MCF 10A (cell line): Measurements from ENCODE around the gene PSMC5. TPM values are rescaled to one million over a fixed set of nuclear protein-coding genes. Genes with fewer than 3 reads are reported as not detected.

Experiments
- BruUV-seq: library from RNA; stranded (reverse); fragments of 400-500 nt; replicated peaks from 2 replicates; lab custom pipeline; 2021; lab: Mats Ljungman, UMichigan
- CTCF ChIA-PET: fragments of 300-600 bp; sonication (Branson Sonifier 250); formaldehyde crosslinking; extraction: SDS; loops from one replicate; lab custom pipeline; 2021; ENCODE audit warnings: antibody characterized with exemption, inconsistent platforms; lab: Yijun Ruan, JAX
- POLR2A ChIA-PET: fragments of 300-600, 350-650 bp; sonication (Branson Sonifier 250); formaldehyde crosslinking; extraction: SDS; loops from one replicate; lab custom pipeline; 2020; ENCODE audit warnings: antibody characterized with exemption, inconsistent platforms; lab: Yijun Ruan, JAX
- DNase-seq: peaks from one replicate; pipeline ENCODE4 v3.0.0-alpha.2; 2018; ENCODE audit not compliant: unreplicated experiment
- H3K27ac Mint-ChIP-seq: one replicate; pipeline ENCODE4 v1.8.0; 2022; ENCODE audit warnings: mild to moderate bottlenecking, low read depth, mixed read lengths; ENCODE audit not compliant: unreplicated experiment
- H3K27me3 Mint-ChIP-seq: one replicate; pipeline ENCODE4 v1.8.0; 2022; ENCODE audit warnings: mixed read lengths; ENCODE audit not compliant: insufficient read depth, unreplicated experiment
- H3K36me3 Mint-ChIP-seq: one replicate; pipeline ENCODE4 v1.8.0; 2022; ENCODE audit warnings: mild to moderate bottlenecking, moderate library complexity, mixed read lengths; ENCODE audit not compliant: insufficient read depth, unreplicated experiment
- H3K4me1 Mint-ChIP-seq: one replicate; pipeline ENCODE4 v1.8.0; 2022; ENCODE audit warnings: mixed read lengths; ENCODE audit not compliant: insufficient read depth, unreplicated experiment
- H3K4me3 Mint-ChIP-seq: one replicate; pipeline ENCODE4 v1.8.0; 2022; ENCODE audit warnings: mild to moderate bottlenecking, moderate library complexity, mixed read lengths; ENCODE audit not compliant: unreplicated experiment
- H3K9me3 Mint-ChIP-seq: one replicate; pipeline ENCODE4 v1.8.0; 2022; ENCODE audit warnings: mixed read lengths; ENCODE audit not compliant: unreplicated experiment
- intact Hi-C: fragments of 100-400 bp; cut with micrococcal nuclease; formaldehyde crosslinking; loops from 2 replicates; pipeline ENCODE4 v1.14.1; 2022
- total RNA-seq: library from RNA; stranded (reverse); gene quantifications from 2 replicates; pipeline ENCODE4 v1.2.3, GENCODE V29; 2022
- TF ChIP-seq, protein P1 (sequence below): fragments of 200-600 bp; IDR thresholded peaks from one replicate; pipeline ENCODE4 v1.8.0; 2022; ENCODE audit warnings: antibody characterized with exemption, mild to moderate bottlenecking; ENCODE audit not compliant: unreplicated experiment

Gene PSMC5
- total RNA-seq, 1 experiment from 2014 or later, result 148 TPM

DNA sequence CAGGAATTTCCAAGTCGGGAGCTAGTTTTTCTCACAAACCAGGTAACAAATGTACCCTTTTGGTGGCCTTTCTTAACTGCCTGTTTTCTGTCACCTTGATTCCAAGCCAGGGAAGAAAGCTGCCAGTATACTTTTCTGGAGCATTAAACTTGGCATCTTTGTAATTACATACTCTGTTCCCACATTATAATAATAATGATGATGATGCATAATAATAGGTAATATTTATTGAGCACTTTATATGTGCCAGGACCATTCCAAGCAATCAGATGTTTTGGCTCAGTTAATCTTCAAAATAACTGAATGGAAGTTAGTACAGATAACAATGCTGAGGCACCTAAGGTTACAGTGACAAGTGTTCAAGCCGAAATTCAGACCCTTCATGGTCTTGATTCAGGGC lies 11.1 kb upstream of the PSMC5 start:
- Mint-ChIP-seq H3K9me3 (no peaks in the 10 kb centered on the region), H3K27me3 (no peaks in the 10 kb centered on the region), H3K4me3 (no peak overlapping the region), H3K4me1 (no peaks in the 10 kb centered on the region), H3K27ac (no peak overlapping the region), H3K36me3 (peaks cover 94% of the 10 kb centered on the region)
- no TSS peak for BruUV-seq
- POLR2A ChIA-PET, result interaction anchor here (0.6 to 1.9 kb wide), 5 partner anchors 11 to 30 kb away, joined by 3 to 7 read pairs (median 4); partner anchors contain the start of gene PSMC5
- DNase-seq, result no peak
- CTCF ChIA-PET, result interaction anchor here (1.1 kb wide), 1 partner anchor 12 kb away, joined by 3 read pairs; no protein-coding TSS in a partner anchor
- TF ChIP-seq, protein P1, sequence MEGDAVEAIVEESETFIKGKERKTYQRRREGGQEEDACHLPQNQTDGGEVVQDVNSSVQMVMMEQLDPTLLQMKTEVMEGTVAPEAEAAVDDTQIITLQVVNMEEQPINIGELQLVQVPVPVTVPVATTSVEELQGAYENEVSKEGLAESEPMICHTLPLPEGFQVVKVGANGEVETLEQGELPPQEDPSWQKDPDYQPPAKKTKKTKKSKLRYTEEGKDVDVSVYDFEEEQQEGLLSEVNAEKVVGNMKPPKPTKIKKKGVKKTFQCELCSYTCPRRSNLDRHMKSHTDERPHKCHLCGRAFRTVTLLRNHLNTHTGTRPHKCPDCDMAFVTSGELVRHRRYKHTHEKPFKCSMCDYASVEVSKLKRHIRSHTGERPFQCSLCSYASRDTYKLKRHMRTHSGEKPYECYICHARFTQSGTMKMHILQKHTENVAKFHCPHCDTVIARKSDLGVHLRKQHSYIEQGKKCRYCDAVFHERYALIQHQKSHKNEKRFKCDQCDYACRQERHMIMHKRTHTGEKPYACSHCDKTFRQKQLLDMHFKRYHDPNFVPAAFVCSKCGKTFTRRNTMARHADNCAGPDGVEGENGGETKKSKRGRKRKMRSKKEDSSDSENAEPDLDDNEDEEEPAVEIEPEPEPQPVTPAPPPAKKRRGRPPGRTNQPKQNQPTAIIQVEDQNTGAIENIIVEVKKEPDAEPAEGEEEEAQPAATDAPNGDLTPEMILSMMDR, result no peak
- intact Hi-C loops, result no loop called here

DNA sequence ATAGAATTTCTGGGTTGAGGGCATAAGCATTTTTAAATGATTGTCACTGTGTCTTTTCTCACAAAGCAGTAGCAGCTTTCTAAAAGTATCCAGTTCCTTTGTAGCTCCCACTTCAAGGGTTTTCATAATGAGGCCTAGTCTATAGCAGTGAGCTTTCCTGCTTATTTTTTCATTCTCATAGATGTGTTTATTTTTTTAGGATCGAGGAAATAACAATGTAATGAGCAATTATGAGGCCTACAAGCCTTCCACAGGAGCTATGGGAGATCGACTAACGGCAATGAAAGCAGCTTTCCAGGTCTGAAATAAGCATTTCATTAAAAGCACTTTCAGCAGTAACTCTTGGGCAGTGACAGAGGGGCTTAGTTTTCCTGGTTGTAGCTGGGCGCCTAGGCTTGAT lies 10.6 kb upstream of the PSMC5 start:
- ChIA-PET POLR2A (interaction anchor here (0.6 to 1.9 kb wide), 5 partner anchors 10 to 30 kb away, joined by 3 to 7 read pairs (median 3); partner anchors contain the start of gene PSMC5), CTCF (interaction anchor here (1.1 kb wide), 1 partner anchor 11 kb away, joined by 3 read pairs; no protein-coding TSS in a partner anchor)
- no peaks in the 10 kb centered on the region for H3K4me1 Mint-ChIP-seq
- DNase-seq, result no peak
- TF ChIP-seq, protein P1, result no peak
- no peaks in the 10 kb centered on the region for H3K27me3 Mint-ChIP-seq
- no peak overlapping the region for H3K4me3 Mint-ChIP-seq
- intact Hi-C loops, result no loop called here
- peak overlapping the region; percentile 16 for H3K27ac Mint-ChIP-seq
- peaks cover 94% of the 10 kb centered on the region for H3K36me3 Mint-ChIP-seq
- no peaks in the 10 kb centered on the region for H3K9me3 Mint-ChIP-seq
- no TSS peak for BruUV-seq

DNA sequence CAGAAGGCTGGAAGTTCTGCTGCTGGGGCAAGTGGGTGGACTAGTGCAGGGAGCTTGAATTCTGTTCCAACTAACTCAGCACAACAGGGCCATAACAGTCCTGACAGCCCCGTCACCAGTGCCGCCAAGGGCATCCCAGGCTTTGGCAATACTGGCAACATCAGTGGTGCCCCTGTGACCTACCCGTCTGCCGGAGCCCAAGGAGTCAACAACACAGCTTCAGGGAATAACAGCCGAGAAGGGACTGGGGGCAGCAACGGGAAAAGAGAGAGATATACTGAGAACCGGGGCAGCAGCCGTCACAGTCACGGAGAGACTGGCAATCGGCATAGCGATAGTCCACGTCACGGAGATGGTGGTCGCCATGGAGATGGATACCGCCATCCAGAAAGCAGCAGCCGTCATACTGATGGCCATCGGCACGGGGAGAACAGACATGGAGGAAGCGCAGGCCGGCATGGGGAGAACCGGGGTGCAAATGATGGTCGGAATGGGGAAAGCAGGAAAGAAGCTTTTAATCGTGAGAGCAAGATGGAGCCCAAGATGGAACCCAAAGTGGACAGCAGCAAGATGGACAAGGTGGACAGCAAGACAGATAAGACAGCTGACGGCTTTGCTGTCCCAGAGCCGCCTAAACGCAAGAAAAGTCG lies 9.4 kb upstream of the PSMC5 start:
- Mint-ChIP-seq H3K9me3 (no peaks in the 10 kb centered on the region), H3K4me3 (no peak overlapping the region), H3K4me1 (no peaks in the 10 kb centered on the region), H3K27ac (no peak overlapping the region), H3K36me3 (peaks cover 94% of the 10 kb centered on the region), H3K27me3 (no peaks in the 10 kb centered on the region)
- CTCF ChIA-PET, result interaction anchor here (1.6 kb wide), 1 partner anchor 12 kb away, joined by 5 read pairs; no protein-coding TSS in a partner anchor
- POLR2A ChIA-PET, result interaction anchor here (0.8 to 1.9 kb wide), 4 partner anchors 9 to 77 kb away, joined by 3 to 7 read pairs (median 5); partner anchors contain the start of gene PSMC5
- TF ChIP-seq, protein P1, result no peak
- DNase-seq, result no peak
- TSS peak; percentile 62 for BruUV-seq
- intact Hi-C loops, result no loop called here

DNA sequence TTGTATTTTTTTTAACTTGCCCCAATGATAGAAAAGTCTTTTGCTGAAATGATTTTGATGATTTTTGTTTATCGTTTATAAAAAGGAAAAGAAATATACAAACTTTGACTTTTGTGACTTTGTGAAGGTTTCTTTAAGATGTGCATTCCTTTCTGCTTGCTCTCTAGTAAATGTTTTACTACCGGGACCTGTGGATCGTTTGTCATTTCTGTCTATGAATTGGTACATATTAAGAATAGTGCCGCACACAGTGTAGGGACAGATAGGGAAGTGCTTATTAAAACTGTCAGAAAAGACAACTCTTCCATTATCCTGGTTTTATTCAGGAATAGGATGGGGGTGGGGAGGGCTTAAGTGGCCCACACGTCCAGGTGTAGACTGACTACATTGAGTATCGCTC lies 8.1 kb upstream of the PSMC5 start:
- intact Hi-C loops, result no loop called here
- Mint-ChIP-seq H3K36me3 (peaks cover 94% of the 10 kb centered on the region), H3K27ac (peak overlapping the region; percentile 39), H3K9me3 (no peaks in the 10 kb centered on the region), H3K27me3 (no peaks in the 10 kb centered on the region), H3K4me3 (no peak overlapping the region), H3K4me1 (peaks cover 5% of the 10 kb centered on the region)
- TF ChIP-seq, protein P1, result no peak
- ChIA-PET POLR2A (interaction anchor here (0.9 to 1.1 kb wide), 4 partner anchors 10 to 78 kb away, joined by 3 to 6 read pairs (median 4); no protein-coding TSS in a partner anchor), CTCF (interaction anchor here (0.6 to 1.6 kb wide), 2 partner anchors 11 to 81 kb away, joined by 5 read pairs; no protein-coding TSS in a partner anchor)
- no TSS peak for BruUV-seq
- DNase-seq, result no peak
